ENCODE data around the gene MXD4.

DNA sequence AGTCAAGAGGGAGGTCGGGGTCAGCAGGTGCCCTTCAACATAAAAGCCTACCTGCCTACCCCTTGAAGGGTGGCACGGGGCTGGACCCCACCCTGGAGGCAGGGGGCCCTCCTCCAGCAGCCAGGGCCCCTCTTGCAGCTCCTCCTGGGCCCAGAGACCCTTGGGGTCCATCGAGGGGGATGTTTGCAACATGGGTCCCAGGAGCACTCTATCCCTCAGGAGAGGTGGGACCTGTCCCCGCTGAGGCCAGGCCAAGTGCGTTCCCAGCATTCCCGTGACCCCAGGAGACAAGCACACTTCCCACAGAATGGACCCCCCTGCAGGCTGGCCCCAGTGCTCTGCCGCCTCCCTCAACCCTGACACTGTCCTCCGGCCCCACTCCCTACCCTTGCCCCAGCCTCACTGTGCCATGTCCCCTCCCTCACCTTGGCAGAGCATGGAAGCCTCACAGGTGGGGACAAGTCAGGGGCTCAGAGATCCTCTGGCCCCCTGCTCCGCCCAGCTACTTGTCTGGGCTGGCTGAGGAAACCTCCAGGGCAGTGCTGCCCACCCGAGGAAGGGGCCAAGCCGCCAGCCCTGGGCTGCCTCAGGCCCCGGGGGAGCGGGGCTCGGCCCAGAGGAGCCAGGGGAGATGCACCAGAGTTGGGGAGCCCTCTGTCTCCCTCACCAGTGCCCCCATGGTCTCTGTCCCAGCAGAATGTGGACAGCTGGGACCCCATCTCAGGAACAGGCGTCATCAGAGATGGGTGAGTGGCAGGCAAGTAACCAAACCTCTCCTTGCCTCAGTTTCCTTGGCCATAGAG, 2.2 kb downstream of the MXD4 start:
- TF ChIP-seq POLR2A (IDR thresholded peaks at IDR 0.05) (no peak), POLR2AphosphoS5 (IDR thresholded peaks at IDR 0.05) (no peak), EP300 (IDR thresholded peaks at IDR 0.05) (no peak)
- TF ChIP-seq, protein P1, sequence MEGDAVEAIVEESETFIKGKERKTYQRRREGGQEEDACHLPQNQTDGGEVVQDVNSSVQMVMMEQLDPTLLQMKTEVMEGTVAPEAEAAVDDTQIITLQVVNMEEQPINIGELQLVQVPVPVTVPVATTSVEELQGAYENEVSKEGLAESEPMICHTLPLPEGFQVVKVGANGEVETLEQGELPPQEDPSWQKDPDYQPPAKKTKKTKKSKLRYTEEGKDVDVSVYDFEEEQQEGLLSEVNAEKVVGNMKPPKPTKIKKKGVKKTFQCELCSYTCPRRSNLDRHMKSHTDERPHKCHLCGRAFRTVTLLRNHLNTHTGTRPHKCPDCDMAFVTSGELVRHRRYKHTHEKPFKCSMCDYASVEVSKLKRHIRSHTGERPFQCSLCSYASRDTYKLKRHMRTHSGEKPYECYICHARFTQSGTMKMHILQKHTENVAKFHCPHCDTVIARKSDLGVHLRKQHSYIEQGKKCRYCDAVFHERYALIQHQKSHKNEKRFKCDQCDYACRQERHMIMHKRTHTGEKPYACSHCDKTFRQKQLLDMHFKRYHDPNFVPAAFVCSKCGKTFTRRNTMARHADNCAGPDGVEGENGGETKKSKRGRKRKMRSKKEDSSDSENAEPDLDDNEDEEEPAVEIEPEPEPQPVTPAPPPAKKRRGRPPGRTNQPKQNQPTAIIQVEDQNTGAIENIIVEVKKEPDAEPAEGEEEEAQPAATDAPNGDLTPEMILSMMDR (IDR thresholded peaks at IDR 0.05), result no peak

Data from upper lobe of left lung (tissue), 4 donors.